ENCODE measurements around the gene VWC2L.

The VWC2L gene

GRCh38 chr2:214492152-214492551 is 81.3 kb downstream of the VWC2L start:
- H3F3A ChIP-seq (ENCODE audit: insufficient read depth, low read length): no peaks in the 10 kb centered on the region
- TF ChIP-seq EZH2phosphoT487 (IDR thresholded peaks at IDR 0.05; ENCODE audit: low read length) (no peak), CTCF (IDR thresholded peaks at IDR 0.05; ENCODE audit: low read length) (no peak), EZH2 (optimal IDR thresholded peaks at IDR 0.05; ENCODE audit: low read depth, low read length) (no peak)
- no peaks in the 10 kb centered on the region for H3K27me3 ChIP-seq (replicated peaks; ENCODE audit: insufficient read depth, low read length)
- H2AFZ ChIP-seq (ENCODE audit: low read length): no peak overlapping the region
- H3K9me3 ChIP-seq (replicated peaks; ENCODE audit: insufficient read depth, low read length): no peaks in the 10 kb centered on the region
- H3K27ac ChIP-seq (ENCODE audit: low read length): no peak overlapping the region
- no peak overlapping the region for H3K4me3 ChIP-seq (ENCODE audit: low read length)
- no peaks in the 10 kb centered on the region for H3K9me2 ChIP-seq (replicated peaks; ENCODE audit: insufficient read depth, low read length)
- no peak overlapping the region for H3K9ac ChIP-seq (ENCODE audit: low read length)
- no peaks in the 10 kb centered on the region for H4K20me1 ChIP-seq (ENCODE audit: insufficient read depth, low read length)
- no peaks in the 10 kb centered on the region for H3K4me1 ChIP-seq (ENCODE audit: low read length)
- no peak for DNase-seq
- no peaks in the 10 kb centered on the region for H3K79me2 ChIP-seq (ENCODE audit: low read length)
- H3K36me3 ChIP-seq (replicated peaks; ENCODE audit: insufficient read depth, low read length): no peaks in the 10 kb centered on the region
- H3K4me2 ChIP-seq (ENCODE audit: low read depth, low read length): no peak overlapping the region

GRCh38 chr2:214492608-214493007 is 81.8 kb downstream of the VWC2L start:
- DNase-seq: no peak
- H4K20me1 ChIP-seq (ENCODE audit: insufficient read depth, low read length): no peaks in the 10 kb centered on the region
- no peak overlapping the region for H3K9ac ChIP-seq (ENCODE audit: low read length)
- no peak overlapping the region for H3K4me2 ChIP-seq (ENCODE audit: low read depth, low read length)
- no peaks in the 10 kb centered on the region for H3K9me3 ChIP-seq (replicated peaks; ENCODE audit: insufficient read depth, low read length)
- no peaks in the 10 kb centered on the region for H3K4me1 ChIP-seq (ENCODE audit: low read length)
- H3K79me2 ChIP-seq (ENCODE audit: low read length): no peaks in the 10 kb centered on the region
- no peaks in the 10 kb centered on the region for H3K9me2 ChIP-seq (replicated peaks; ENCODE audit: insufficient read depth, low read length)
- no peak overlapping the region for H2AFZ ChIP-seq (ENCODE audit: low read length)
- TF ChIP-seq CTCF (IDR thresholded peaks at IDR 0.05; ENCODE audit: low read length): no peak
- TF ChIP-seq EZH2phosphoT487 (IDR thresholded peaks at IDR 0.05; ENCODE audit: low read length): no peak
- no peak for TF ChIP-seq EZH2 (optimal IDR thresholded peaks at IDR 0.05; ENCODE audit: low read depth, low read length)
- no peak overlapping the region for H3K4me3 ChIP-seq (ENCODE audit: low read length)
- H3K36me3 ChIP-seq (replicated peaks; ENCODE audit: insufficient read depth, low read length): no peaks in the 10 kb centered on the region
- no peak overlapping the region for H3K27ac ChIP-seq (ENCODE audit: low read length)
- H3K27me3 ChIP-seq (replicated peaks; ENCODE audit: insufficient read depth, low read length): no peaks in the 10 kb centered on the region
- H3F3A ChIP-seq (ENCODE audit: insufficient read depth, low read length): no peaks in the 10 kb centered on the region

- TF ChIP-seq EZH2phosphoT487 (IDR thresholded peaks at IDR 0.05; ENCODE audit: low read length) (no peak), EZH2 (optimal IDR thresholded peaks at IDR 0.05; ENCODE audit: low read depth, low read length) (no peak), CTCF (IDR thresholded peaks at IDR 0.05; ENCODE audit: low read length) (no peak)
- no peak overlapping the region for H3K27ac ChIP-seq (ENCODE audit: low read length)
- no peak overlapping the region for H2AFZ ChIP-seq (ENCODE audit: low read length)
- no peaks in the 10 kb centered on the region for H3K27me3 ChIP-seq (replicated peaks; ENCODE audit: insufficient read depth, low read length)
- H3F3A ChIP-seq (ENCODE audit: insufficient read depth, low read length): no peaks in the 10 kb centered on the region
- no peaks in the 10 kb centered on the region for H4K20me1 ChIP-seq (ENCODE audit: insufficient read depth, low read length)
- DNase-seq: no peak
- no peaks in the 10 kb centered on the region for H3K36me3 ChIP-seq (replicated peaks; ENCODE audit: insufficient read depth, low read length)
- no peaks in the 10 kb centered on the region for H3K9me2 ChIP-seq (replicated peaks; ENCODE audit: insufficient read depth, low read length)
- H3K9me3 ChIP-seq (replicated peaks; ENCODE audit: insufficient read depth, low read length): no peaks in the 10 kb centered on the region
- no peak overlapping the region for H3K4me3 ChIP-seq (ENCODE audit: low read length)
- no peak overlapping the region for H3K9ac ChIP-seq (ENCODE audit: low read length)
- no peak overlapping the region for H3K4me2 ChIP-seq (ENCODE audit: low read depth, low read length)
- H3K79me2 ChIP-seq (ENCODE audit: low read length): no peaks in the 10 kb centered on the region
- no peaks in the 10 kb centered on the region for H3K4me1 ChIP-seq (ENCODE audit: low read length)
Observed at GRCh38 chr2:214497489-214497888, 86.6 kb downstream of the VWC2L start.
